GM18867 (cell line): ENCODE results near the gene ALK.

Experiments
- ATAC-seq: cut with Tn5 transposase; IDR thresholded peaks from one replicate; pipeline ENCODE4 v1.9.1; 2021; ENCODE audit warnings: mild to moderate bottlenecking, moderate library complexity; ENCODE audit not compliant: unreplicated experiment

The ALK gene

DNA sequence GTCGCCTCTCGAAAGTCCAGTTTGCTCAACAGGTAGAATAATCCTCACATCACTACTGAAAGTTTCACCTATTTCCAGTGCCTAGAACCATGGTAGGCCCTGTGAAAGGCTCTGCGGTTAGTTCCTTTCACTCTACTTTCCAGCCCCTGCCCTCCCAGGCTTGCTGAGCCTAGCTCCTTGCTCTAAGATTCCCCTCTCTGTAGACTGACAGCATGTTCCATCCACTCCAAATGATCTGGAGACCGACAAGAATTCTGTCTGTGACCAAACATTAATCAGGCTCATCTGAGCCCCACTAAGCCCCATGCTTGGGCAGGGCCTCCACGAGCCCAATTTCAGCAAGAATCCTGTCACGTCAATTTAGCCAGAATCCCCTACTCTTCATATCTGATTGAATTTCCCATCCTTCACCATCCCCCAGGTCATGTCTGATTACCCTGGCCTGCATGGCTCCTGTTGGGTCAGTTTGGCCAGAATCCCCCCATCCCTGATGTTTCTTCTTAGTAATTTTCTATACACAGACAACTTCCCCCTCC, 307.0 kb downstream of the ALK start:
- no peak for ATAC-seq

GRCh38 chr2:29613792-29614266, 307.6 kb downstream of the ALK start:
- ATAC-seq = no peak

DNA sequence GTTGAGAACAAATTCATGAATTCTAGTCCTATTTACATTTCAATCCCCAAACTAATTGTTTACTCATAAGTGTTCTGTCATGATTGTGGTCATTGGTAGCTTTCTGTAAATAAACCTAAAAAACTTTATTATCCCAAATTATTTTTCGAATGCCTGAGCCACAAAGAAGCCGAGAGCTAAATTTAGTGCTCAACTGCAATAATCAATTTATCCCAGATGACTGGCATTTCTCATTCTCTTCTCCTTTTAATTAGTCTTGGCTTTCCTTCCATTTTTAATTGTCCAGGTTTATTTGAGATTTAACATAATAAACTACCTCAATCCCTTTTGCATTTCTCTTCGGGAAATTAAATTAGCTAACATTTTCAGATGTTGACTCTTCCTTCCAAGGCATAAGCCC, 308.3 kb downstream of the ALK start:
- no peak for ATAC-seq

- no peak for ATAC-seq
Measured at GRCh38 chr2:29612568-29612967, 308.8 kb downstream of the ALK start.

DNA sequence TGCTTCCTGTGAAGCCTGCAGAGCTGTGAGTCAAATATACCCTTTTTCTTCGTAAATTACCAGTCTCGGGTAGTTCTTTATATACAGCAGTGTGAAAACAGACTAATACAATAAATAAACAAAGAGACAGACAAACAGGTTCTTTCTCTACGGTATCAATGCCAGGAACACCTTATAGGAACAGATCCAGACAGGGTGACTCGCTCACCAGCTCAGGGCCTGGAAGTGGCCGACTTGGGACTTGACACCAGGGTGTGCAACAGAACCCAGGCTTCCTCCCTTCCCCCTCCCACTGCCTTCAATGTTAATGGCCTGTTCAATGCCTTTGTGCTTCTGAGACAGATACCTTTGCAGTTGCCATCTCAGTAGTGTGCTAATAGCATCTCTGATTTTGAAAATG, 309.5 kb downstream of the ALK start:
- ATAC-seq = no peak

- no peak for ATAC-seq
Measured at GRCh38 chr2:29611261-29611660, 310.1 kb downstream of the ALK start.

- no peak for ATAC-seq
Measured at GRCh38 chr2:29610569-29610968, 310.8 kb downstream of the ALK start.

DNA sequence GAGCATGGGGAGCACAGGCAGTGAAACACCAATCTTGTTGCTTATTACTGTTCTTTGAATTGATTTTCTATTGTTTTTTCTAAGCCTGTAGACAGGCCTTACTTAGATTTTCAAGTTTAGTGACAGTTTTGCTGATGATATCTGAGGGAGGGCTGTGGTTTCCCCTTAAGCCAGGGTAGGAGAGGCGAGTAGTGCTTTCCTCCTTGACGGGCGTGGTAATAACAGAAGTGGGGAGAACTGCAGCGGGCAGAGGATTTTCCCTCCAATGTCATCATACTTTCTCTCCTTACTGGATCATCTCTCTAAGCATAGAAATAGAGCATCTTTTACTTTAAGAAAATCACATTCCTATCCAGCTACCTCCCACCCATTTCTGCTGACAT, 314.4 kb downstream of the ALK start:
- no peak for ATAC-seq

GRCh38 chr2:29606104-29607037, 315.0 kb downstream of the ALK start:
- ATAC-seq = no peak

DNA sequence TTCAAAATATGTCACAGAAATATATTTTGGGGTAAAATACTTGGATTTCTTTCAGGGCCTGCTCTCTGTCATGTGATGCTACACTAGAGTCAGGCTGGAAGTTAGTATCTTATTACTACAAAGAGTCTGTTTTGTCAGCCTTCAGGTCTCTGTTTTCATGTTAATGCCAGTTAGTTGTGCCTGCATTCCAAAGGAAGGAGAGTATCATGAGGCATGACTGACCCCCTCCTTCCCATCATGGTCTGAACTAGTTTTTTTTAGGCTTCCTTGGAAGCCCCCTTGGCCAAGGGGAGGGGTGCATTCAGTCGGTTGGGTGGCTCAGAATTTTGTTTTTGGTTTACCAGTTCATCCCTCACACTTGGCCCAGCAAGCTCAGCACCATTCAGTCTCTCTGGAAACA, 318.0 kb downstream of the ALK start:
- ATAC-seq = no peak

DNA sequence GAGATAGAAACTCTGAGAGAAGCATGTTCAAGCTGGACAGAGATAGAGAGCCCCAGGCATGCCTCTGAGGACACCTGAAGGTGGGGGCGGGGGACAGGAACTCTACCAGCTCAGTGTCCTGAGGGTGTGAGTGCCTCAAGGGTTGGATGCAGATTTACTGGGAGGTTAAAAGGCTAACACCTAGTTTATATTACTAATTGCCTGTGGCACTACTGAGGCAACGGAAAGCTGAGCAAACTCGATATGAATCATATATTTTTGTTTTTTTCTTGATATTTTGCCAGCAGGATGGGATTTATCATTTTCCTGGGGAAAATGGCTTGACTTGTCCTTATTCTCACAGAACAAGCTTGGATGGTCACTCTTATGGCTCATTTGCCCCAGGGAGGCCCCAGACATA, 319.5 kb downstream of the ALK start:
- no peak for ATAC-seq

- no peak for ATAC-seq
Measured at GRCh38 chr2:29601321-29601720, 320.1 kb downstream of the ALK start.

DNA sequence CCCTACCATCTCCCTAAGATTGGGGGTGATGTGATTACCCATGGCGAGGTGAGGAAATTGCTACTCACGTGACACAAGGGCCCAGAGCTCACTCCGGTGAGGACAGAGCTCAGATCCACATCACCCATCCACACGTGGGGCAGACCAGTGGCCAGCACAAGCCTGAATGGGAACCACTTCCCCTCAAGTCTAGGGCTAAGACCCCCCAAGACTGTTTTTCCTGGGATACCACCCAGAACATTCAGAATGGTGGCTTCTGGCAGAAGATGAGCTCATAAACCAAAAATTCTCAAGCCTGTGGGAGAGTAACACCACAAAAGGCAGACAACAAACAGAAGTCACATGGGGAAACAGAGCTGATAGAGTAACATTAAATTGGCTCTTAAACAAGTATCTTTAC, 321.4 kb downstream of the ALK start:
- no peak for ATAC-seq

GRCh38 chr2:29598978-29599377, 322.4 kb downstream of the ALK start:
- no peak for ATAC-seq

DNA sequence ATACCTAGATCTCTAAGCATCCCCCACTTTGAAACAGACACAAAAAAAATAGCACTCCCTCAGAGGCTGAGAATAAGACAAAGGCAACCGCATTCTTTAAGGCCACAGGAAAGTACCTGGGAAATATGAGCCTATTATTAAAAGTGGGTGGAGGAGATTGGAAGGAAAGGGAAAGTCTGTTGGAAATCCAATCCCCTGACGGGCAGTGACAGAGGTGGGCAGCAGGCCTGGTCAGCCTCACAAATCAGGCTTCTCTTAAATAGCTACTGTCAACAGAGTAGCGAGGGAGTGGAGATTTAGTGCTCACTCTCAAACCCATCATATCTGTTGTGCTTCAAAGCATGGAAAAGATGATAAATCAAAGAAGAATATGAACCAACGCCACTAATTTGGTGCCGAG, 324.4 kb downstream of the ALK start:
- no peak for ATAC-seq

DNA sequence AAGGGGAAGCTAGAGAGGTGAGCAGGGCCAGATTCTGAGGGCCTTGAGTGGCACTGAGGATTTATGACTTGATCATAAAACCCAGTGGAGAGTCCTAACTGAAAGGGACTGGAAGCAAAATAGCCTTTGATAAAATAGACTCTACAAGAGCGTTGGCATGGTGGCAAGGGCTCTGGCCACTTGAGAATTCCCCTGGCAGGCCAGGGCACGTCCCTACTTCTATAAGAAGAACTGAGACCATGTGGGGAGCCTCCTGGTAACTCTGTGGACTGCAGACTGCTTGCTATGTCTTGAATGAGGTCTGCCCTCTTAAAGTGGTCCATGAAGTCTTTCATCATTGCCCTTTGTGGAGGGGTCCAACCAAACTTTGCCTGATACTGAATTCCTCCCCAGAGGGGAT, 324.8 kb downstream of the ALK start:
- ATAC-seq = no peak

DNA sequence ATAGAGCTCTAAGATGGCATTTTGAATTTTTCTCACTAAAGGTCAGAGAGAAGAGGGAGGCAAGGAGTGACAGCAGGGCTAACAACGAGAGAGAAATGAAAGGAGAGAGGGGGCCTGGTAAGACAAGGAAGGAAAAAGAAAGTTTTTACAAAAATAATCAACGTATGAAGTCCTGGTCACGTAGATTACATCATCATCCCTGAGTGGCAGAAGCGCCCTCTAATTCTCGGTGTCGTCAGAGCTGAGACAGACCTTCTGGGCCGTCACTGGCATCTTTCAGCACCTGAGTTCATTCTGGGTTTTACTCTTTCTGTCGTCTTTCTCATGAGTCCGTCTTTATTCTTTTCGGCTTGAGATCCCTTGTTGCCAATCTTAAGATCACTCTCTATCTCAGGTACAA, 329.8 kb downstream of the ALK start:
- no peak for ATAC-seq

GRCh38 chr2:29590211-29590610, 331.2 kb downstream of the ALK start:
- no peak for ATAC-seq

DNA sequence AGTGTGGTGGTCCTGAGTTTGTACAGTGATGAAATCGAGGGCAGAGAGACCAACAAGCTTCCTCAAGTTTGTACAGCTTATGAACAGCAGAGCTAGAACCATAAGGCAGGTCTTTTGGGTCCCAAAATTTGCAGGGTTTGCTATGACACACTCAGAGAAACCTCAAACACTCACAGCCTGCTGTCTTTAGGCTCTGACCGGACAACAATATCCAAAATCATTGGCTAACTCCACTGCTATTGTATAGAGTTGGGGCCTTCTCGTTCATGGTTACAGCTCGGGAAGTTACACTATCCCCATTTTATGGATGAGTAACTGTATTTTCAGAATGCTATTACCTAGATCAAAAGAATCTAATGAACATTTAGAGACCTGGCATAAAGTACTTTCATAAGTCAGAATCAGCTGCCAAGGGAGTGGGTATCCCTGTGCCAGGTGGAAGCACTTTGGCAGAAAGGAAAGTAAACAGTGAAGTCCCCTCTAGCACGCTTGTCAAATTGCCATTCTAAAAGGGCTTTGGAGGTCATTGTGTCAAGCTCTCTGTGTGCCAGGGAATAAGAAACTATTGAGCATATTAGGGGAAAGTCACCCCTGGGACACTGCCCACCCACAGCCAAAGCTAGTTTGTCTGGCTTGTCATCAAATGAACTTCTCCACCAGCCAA, 331.8 kb downstream of the ALK start:
- no peak for ATAC-seq

- no peak for ATAC-seq
Measured at GRCh38 chr2:29587402-29588190, 333.8 kb downstream of the ALK start.

DNA sequence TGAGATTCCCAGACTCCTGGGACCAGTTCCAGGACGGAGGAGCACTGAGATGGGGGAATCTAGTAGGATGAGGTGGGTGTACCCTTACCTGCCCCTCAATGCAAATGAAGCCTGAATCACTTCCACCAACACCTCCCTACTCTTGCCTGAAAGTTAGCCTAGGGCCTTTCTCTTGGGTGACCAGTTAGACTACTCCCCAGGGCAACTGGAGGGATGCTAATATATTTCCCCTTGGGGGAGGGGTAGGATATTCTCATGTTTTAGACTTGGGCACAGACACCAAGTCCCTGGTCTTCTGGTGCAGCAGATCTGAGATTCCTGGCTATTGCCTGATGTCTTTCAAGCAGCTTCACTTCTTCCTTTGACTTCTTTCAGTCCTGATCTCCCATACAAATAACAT, 334.5 kb downstream of the ALK start:
- ATAC-seq = no peak
